ENCODE measurements around the gene SBK2. TPM values are rescaled to one million over a fixed set of nuclear protein-coding genes. Genes with fewer than 3 reads are reported as not detected.

The SBK2 gene
- total and polyA plus RNA-seq, 9 of the 15 experiments (the other 6 are each of a cell fraction or from before 2014, with no cell fraction given): not detected

GRCh38 chr19:55580628-55581144 lies 43.8 kb upstream of the SBK2 start, which contains the start of gene ZNF579 (continued):
- TF ChIP-seq, protein P1, sequence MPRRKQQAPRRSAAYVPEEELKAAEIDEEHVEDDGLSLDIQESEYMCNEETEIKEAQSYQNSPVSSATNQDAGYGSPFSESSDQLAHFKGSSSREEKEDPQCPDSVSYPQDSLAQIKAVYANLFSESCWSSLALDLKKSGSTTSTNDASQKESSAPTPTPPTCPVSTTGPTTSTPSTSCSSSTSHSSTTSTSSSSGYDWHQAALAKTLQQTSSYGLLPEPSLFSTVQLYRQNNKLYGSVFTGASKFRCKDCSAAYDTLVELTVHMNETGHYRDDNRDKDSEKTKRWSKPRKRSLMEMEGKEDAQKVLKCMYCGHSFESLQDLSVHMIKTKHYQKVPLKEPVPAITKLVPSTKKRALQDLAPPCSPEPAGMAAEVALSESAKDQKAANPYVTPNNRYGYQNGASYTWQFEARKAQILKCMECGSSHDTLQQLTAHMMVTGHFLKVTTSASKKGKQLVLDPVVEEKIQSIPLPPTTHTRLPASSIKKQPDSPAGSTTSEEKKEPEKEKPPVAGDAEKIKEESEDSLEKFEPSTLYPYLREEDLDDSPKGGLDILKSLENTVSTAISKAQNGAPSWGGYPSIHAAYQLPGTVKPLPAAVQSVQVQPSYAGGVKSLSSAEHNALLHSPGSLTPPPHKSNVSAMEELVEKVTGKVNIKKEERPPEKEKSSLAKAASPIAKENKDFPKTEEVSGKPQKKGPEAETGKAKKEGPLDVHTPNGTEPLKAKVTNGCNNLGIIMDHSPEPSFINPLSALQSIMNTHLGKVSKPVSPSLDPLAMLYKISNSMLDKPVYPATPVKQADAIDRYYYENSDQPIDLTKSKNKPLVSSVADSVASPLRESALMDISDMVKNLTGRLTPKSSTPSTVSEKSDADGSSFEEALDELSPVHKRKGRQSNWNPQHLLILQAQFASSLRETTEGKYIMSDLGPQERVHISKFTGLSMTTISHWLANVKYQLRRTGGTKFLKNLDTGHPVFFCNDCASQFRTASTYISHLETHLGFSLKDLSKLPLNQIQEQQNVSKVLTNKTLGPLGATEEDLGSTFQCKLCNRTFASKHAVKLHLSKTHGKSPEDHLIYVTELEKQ (CRISPR knock-in tag; IDR thresholded peaks at IDR 0.05): no peak
- TF ChIP-seq KLF10 (CRISPR knock-in tag; IDR thresholded peaks at IDR 0.05) (no peak), NR2C1 (IDR thresholded peaks at IDR 0.05) (no peak), NR2C1 (tag; IDR thresholded peaks at IDR 0.05) (no peak), PPARD (CRISPR knock-in tag; IDR thresholded peaks at IDR 0.05) (no peak), SIN3B (IDR thresholded peaks at IDR 0.05; ENCODE audit: low read depth) (no peak), SPI1 (IDR thresholded peaks at IDR 0.05; ENCODE audit: borderline replicate concordance, low read depth, low read length) (0 out of 2 replicates have a peak, but pooled peaks have one; percentile 34), TGIF2 (CRISPR knock-in tag; IDR thresholded peaks at IDR 0.05) (no peak), MTA2 (IDR thresholded peaks at IDR 0.05; ENCODE audit: low read depth) (no peak), LARP7 (IDR thresholded peaks at IDR 0.05) (no peak), CEBPZ (IDR thresholded peaks at IDR 0.05; ENCODE audit: borderline replicate concordance, low read depth, low read length) (no peak), ZNF395 (CRISPR knock-in tag; IDR thresholded peaks at IDR 0.05) (no peak), NELFE (IDR thresholded peaks at IDR 0.05; ENCODE audit: insufficient read depth, insufficient read length) (no peak)
- TF ChIP-seq, protein P2, sequence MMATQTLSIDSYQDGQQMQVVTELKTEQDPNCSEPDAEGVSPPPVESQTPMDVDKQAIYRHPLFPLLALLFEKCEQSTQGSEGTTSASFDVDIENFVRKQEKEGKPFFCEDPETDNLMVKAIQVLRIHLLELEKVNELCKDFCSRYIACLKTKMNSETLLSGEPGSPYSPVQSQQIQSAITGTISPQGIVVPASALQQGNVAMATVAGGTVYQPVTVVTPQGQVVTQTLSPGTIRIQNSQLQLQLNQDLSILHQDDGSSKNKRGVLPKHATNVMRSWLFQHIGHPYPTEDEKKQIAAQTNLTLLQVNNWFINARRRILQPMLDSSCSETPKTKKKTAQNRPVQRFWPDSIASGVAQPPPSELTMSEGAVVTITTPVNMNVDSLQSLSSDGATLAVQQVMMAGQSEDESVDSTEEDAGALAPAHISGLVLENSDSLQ (IDR thresholded peaks at IDR 0.05): no peak
- TF ChIP-seq, protein P3, sequence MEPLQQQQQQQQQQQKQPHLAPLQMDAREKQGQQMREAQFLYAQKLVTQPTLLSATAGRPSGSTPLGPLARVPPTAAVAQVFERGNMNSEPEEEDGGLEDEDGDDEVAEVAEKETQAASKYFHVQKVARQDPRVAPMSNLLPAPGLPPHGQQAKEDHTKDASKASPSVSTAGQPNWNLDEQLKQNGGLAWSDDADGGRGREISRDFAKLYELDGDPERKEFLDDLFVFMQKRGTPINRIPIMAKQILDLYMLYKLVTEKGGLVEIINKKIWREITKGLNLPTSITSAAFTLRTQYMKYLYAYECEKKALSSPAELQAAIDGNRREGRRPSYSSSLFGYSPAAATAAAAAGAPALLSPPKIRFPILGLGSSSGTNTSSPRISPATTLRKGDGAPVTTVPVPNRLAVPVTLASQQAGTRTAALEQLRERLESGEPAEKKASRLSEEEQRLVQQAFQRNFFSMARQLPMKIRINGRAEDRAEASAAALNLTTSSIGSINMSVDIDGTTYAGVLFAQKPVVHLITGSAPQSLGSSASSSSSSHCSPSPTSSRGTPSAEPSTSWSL (CRISPR knock-in tag; IDR thresholded peaks at IDR 0.05; ENCODE audit: borderline replicate concordance): no peak
- TF ChIP-seq, protein P4, sequence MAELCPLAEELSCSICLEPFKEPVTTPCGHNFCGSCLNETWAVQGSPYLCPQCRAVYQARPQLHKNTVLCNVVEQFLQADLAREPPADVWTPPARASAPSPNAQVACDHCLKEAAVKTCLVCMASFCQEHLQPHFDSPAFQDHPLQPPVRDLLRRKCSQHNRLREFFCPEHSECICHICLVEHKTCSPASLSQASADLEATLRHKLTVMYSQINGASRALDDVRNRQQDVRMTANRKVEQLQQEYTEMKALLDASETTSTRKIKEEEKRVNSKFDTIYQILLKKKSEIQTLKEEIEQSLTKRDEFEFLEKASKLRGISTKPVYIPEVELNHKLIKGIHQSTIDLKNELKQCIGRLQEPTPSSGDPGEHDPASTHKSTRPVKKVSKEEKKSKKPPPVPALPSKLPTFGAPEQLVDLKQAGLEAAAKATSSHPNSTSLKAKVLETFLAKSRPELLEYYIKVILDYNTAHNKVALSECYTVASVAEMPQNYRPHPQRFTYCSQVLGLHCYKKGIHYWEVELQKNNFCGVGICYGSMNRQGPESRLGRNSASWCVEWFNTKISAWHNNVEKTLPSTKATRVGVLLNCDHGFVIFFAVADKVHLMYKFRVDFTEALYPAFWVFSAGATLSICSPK (IDR thresholded peaks at IDR 0.05; ENCODE audit: borderline replicate concordance): no peak
